SIG-M5 (cell line): ENCODE results near the gene PYDC1.
"Not testable (repeated sequence)": the region's sequence is repeated elsewhere in the genome, so short reads cannot be mapped to it uniquely, and the experiment has no call there.

Experiments
- DNase-seq: peaks from one replicate; lab custom pipeline; 2025; lab: John Stamatoyannopoulos, UW

Gene PYDC1

GRCh38 chr16:31195861-31196260 is 21.1 kb downstream of the PYDC1 start:
- DNase-seq, result not testable (repeated sequence)

GRCh38 chr16:31194898-31195297 is 22.0 kb downstream of the PYDC1 start:
- DNase-seq, result no peak

GRCh38 chr16:31193874-31194273 is 23.1 kb downstream of the PYDC1 start:
- no peak for DNase-seq

GRCh38 chr16:31192856-31193642 is 23.9 kb downstream of the PYDC1 start:
- no peak for DNase-seq

- no peak for DNase-seq
Observed at GRCh38 chr16:31191697-31192428, 25.1 kb downstream of the PYDC1 start.

GRCh38 chr16:31190818-31191444 is 26.0 kb downstream of the PYDC1 start:
- no peak for DNase-seq

GRCh38 chr16:31190061-31190460 is 26.9 kb downstream of the PYDC1 start:
- no peak for DNase-seq

GRCh38 chr16:31189412-31189778 is 27.5 kb downstream of the PYDC1 start:
- DNase-seq, result no peak

- no peak for DNase-seq
Observed at GRCh38 chr16:31188450-31189411, 28.2 kb downstream of the PYDC1 start.

- DNase-seq, result no peak
Observed at GRCh38 chr16:31187808-31188189, 29.1 kb downstream of the PYDC1 start.

GRCh38 chr16:31186930-31187807 is 29.8 kb downstream of the PYDC1 start:
- no peak for DNase-seq

GRCh38 chr16:31186176-31186575 is 30.8 kb downstream of the PYDC1 start:
- DNase-seq, result peak; percentile 55

- no peak for DNase-seq
Observed at GRCh38 chr16:31185339-31185738, 31.6 kb downstream of the PYDC1 start.

GRCh38 chr16:31184888-31185287 is 32.0 kb downstream of the PYDC1 start:
- DNase-seq, result no peak

GRCh38 chr16:31183432-31184428 is 33.2 kb downstream of the PYDC1 start:
- DNase-seq, result no peak

- DNase-seq, result no peak
Observed at GRCh38 chr16:31182391-31182790, 34.5 kb downstream of the PYDC1 start.

GRCh38 chr16:31181102-31181830 is 35.7 kb downstream of the PYDC1 start:
- no peak for DNase-seq

GRCh38 chr16:31179747-31180459 is 37.0 kb downstream of the PYDC1 start, which contains the start of gene FUS:
TSS of gene FUS (plus strand) at chr16:31180139. CDS start at chr16:31180215, 76 bp downstream.
- DNase-seq, result peak; percentile 21
